SK-N-SH treated with all-trans-retinoic acid at 6 μM for 48 hours (cell line): ENCODE measurements around the gene FER.
A peak's percentile ranks its signal among the peaks of the same experiment; 100 is the strongest.

ENCODE experiments used
- ATAC-seq: fragments of 200-7000 bp; cut with Tn5 transposase; 3 replicates; pipeline ENCODE4 v1.9.1; 2020; ENCODE audit warnings: mild to moderate bottlenecking, moderate library complexity
- ARNTL ChIP-seq: fragments of 450-650 bp; formaldehyde crosslinking; IDR thresholded peaks from 2 replicates; pipeline ENCODE4 v1.5.0; 2020; ENCODE audit warnings: low read depth, mild to moderate bottlenecking, moderate library complexity, borderline replicate concordance
- CREB5 ChIP-seq: fragments of 250-450 bp; sonication (Bioruptor Pico); IDR thresholded peaks from 2 replicates; pipeline ENCODE4 v1.5.1; 2020; ENCODE audit warnings: low read depth, mild to moderate bottlenecking, moderate library complexity
- CSDC2 ChIP-seq: fragments of 250-450 bp; sonication (Bioruptor Pico); IDR thresholded peaks from 2 replicates; pipeline ENCODE4 v1.5.0; 2020; ENCODE audit warnings: mild to moderate bottlenecking, moderate library complexity
- CSRNP3 ChIP-seq: fragments of 250-450 bp; sonication (Bioruptor Pico); IDR thresholded peaks from 2 replicates; pipeline ENCODE4 v1.5.1; 2021; ENCODE audit warnings: mild to moderate bottlenecking, moderate library complexity
- ESRRG ChIP-seq: fragments of 250-450 bp; sonication (Bioruptor Pico); IDR thresholded peaks from 2 replicates; pipeline ENCODE4 v1.6.1; 2021; ENCODE audit warnings: mild to moderate bottlenecking
- GLIS3 ChIP-seq: fragments of 250-450 bp; sonication (Bioruptor Pico); IDR thresholded peaks from 2 replicates; pipeline ENCODE4 v1.5.0; 2020; ENCODE audit warnings: mild to moderate bottlenecking, moderate library complexity
- ISL1 ChIP-seq: fragments of 250-450 bp; sonication (Bioruptor Pico); IDR thresholded peaks from 2 replicates; pipeline ENCODE4 v2.1.2; 2022; ENCODE audit warnings: mild to moderate bottlenecking, moderate library complexity
- OSR1 ChIP-seq: fragments of 250-450 bp; sonication (Bioruptor Pico); IDR thresholded peaks from 2 replicates; pipeline ENCODE4 v1.8.0; 2022; ENCODE audit warnings: moderate library complexity, mild to moderate bottlenecking, inconsistent platforms
- PATZ1 ChIP-seq: fragments of 250-450 bp; sonication (Bioruptor Pico); IDR thresholded peaks from 2 replicates; pipeline ENCODE4 v1.8.0; 2020; ENCODE audit warnings: mild to moderate bottlenecking, moderate library complexity, borderline replicate concordance
- PPARA ChIP-seq: fragments of 250-450 bp; sonication (Bioruptor Pico); IDR thresholded peaks from 2 replicates; pipeline ENCODE4 v1.5.0; 2020; ENCODE audit warnings: mild to moderate bottlenecking, borderline replicate concordance
- SNAI2 ChIP-seq: fragments of 250-450 bp; sonication (Bioruptor Pico); IDR thresholded peaks from 2 replicates; pipeline ENCODE4 v1.5.0; 2020; ENCODE audit warnings: mild to moderate bottlenecking, moderate library complexity
- TCF4 ChIP-seq: fragments of 250-450 bp; sonication (Bioruptor Pico); IDR thresholded peaks from 2 replicates; pipeline ENCODE4 v1.8.0; 2021; ENCODE audit warnings: mild to moderate bottlenecking, moderate library complexity, borderline replicate concordance
- TOX ChIP-seq: fragments of 250-450 bp; sonication (Bioruptor Pico); IDR thresholded peaks from 2 replicates; pipeline ENCODE4 v1.8.0; 2021; ENCODE audit warnings: mild to moderate bottlenecking, moderate library complexity, borderline replicate concordance
- TSHZ2 ChIP-seq: fragments of 250-450 bp; sonication (Bioruptor Pico); IDR thresholded peaks from 2 replicates; pipeline ENCODE4 v1.5.0; 2020; ENCODE audit warnings: mild to moderate bottlenecking, moderate library complexity
- ZC3H10 ChIP-seq: fragments of 250-450 bp; sonication (Bioruptor Pico); IDR thresholded peaks from 2 replicates; pipeline ENCODE4 v1.5.1; 2021; ENCODE audit warnings: mild to moderate bottlenecking, moderate library complexity
- ZFP3 ChIP-seq: fragments of 250-450 bp; sonication (Bioruptor Pico); IDR thresholded peaks from 2 replicates; pipeline ENCODE4 v1.5.0; 2020; ENCODE audit warnings: mild to moderate bottlenecking, moderate library complexity
- ZFP30 ChIP-seq: fragments of 450-650 bp; formaldehyde crosslinking; IDR thresholded peaks from 2 replicates; pipeline ENCODE4 v1.5.0; 2022; ENCODE audit warnings: mild to moderate bottlenecking, moderate library complexity
- ZNF565 ChIP-seq: fragments of 450-650 bp; formaldehyde crosslinking; conservative IDR thresholded peaks from 2 replicates; pipeline ENCODE4 v1.5.0; 2020; ENCODE audit warnings: low read depth, mild to moderate bottlenecking, moderate library complexity
- ZNF70 ChIP-seq: fragments of 450-650 bp; formaldehyde crosslinking; IDR thresholded peaks from 2 replicates; pipeline ENCODE4 v1.5.0; 2020; ENCODE audit warnings: mild to moderate bottlenecking, moderate library complexity

FER gene

GRCh38 chr5:108720391-108720790 lies 27.3 kb upstream of the FER start (continued):
- TF ChIP-seq CSRNP3 (CRISPR knock-in tag) = no peak
- TF ChIP-seq ISL1 (CRISPR knock-in tag) = no peak
- TF ChIP-seq ZNF70 (CRISPR knock-in tag) = no peak
- no peak for TF ChIP-seq OSR1 (CRISPR knock-in tag)
- TF ChIP-seq GLIS3 (CRISPR knock-in tag) = no peak

- TF ChIP-seq GLIS3 (CRISPR knock-in tag) (no peak), SNAI2 (CRISPR knock-in tag) (no peak), PATZ1 (CRISPR knock-in tag) (no peak), ZNF70 (CRISPR knock-in tag) (no peak), TCF4 (CRISPR knock-in tag) (no peak), ISL1 (CRISPR knock-in tag) (no peak), CREB5 (CRISPR knock-in tag) (no peak)
Measured at GRCh38 chr5:108726446-108727235, 21.1 kb upstream of the FER start.

GRCh38 chr5:108727236-108727650 lies 20.5 kb upstream of the FER start:
- no peak for TF ChIP-seq GLIS3 (CRISPR knock-in tag)
- TF ChIP-seq, all 23 proteins: peak for 0
- ATAC-seq = no peak

More at GRCh38 chr5:108726446-108727235, 21.1 kb upstream of the FER start:
- ATAC-seq = no peak

GRCh38 chr5:108727651-108728565 lies 19.8 kb upstream of the FER start:
- TF ChIP-seq ZFP3 (CRISPR knock-in tag) (peak; percentile 76; the same call in 1 of the 2 replicates), CSDC2 (CRISPR knock-in tag) (peak; percentile 88; the same call in 1 of the 2 replicates), TOX (CRISPR knock-in tag) (no peak)
- TF ChIP-seq, all 23 proteins: peak for 2
- peak; percentile 100 for ATAC-seq

- peak; percentile 18 for ATAC-seq
- TF ChIP-seq OSR1 (CRISPR knock-in tag) (no peak), CSDC2 (CRISPR knock-in tag) (no peak)
Measured at GRCh38 chr5:108728566-108729241, 19.0 kb upstream of the FER start.

- no peak for ATAC-seq
- TF ChIP-seq ZFP30 (CRISPR knock-in tag) (no peak), ZFP3 (CRISPR knock-in tag) (no peak), PPARA (CRISPR knock-in tag) (no peak), CSRNP3 (CRISPR knock-in tag) (no peak), CREB5 (CRISPR knock-in tag) (no peak), ARNTL (no peak), TSHZ2 (CRISPR knock-in tag) (no peak), TOX (CRISPR knock-in tag) (no peak), ZC3H10 (CRISPR knock-in tag) (no peak), ESRRG (CRISPR knock-in tag) (no peak), ZNF565 (no peak)
Measured at GRCh38 chr5:108729242-108729615, 18.5 kb upstream of the FER start.
